Spleen (tissue), 11 donors: ENCODE data around the gene PLCZ1. TPM values are rescaled to one million over a fixed set of nuclear protein-coding genes. Genes with fewer than 3 reads are reported as not detected.

ENCODE experiments used
- DNase-seq: peaks from one replicate; pipeline ENCODE4 v3.0.0-alpha.2; 2020
- H3K27ac ChIP-seq, 8 donors: fragments of 200-600 bp; sonication (generic) in 7 of 8; 1 replicate in 4 of 8; 2 replicates in 4 of 8; pipeline versions ENCODE4 v1.5.0 to v1.8.0; 2016 to 2021; ENCODE audit warnings: inconsistent platforms in 4 of 8, mild to moderate bottlenecking in 4 of 8, moderate library complexity in 1 of 8
- H3K27me3 ChIP-seq, 7 donors: fragments of 200-600 bp; sonication (generic) in 6 of 7; replicated peaks in 1 of 7; 1 replicate in 4 of 7; 2 replicates in 3 of 7; pipeline versions ENCODE4 v1.5.0 to v1.8.0; 2016 to 2021; ENCODE audit warnings: inconsistent platforms in 3 of 7, mild to moderate bottlenecking in 1 of 7
- H3K36me3 ChIP-seq, 6 donors: fragments of 200-600 bp; sonication (generic) in 5 of 6; 1 replicate in 4 of 6; 2 replicates in 2 of 6; pipeline versions ENCODE4 v1.5.0 to v1.8.0; 2016 to 2021; ENCODE audit warnings: inconsistent platforms in 2 of 6
- H3K4me1 ChIP-seq, 6 donors: fragments of 200-600 bp; sonication (generic) in 5 of 6; 1 replicate in 3 of 6; 2 replicates in 3 of 6; pipeline versions ENCODE4 v1.5.0 to v1.8.0; 2016 to 2021; ENCODE audit warnings: inconsistent platforms in 3 of 6
- H3K4me3 ChIP-seq, 8 donors: fragments of 200-600 bp; sonication (generic) in 7 of 8; 1 replicate in 4 of 8; 2 replicates in 4 of 8; pipeline versions ENCODE4 v1.5.0 to v1.8.0; 2016 to 2021; ENCODE audit warnings: inconsistent platforms in 4 of 8, mild to moderate bottlenecking in 4 of 8, moderate library complexity in 2 of 8
- H3K9me3 ChIP-seq, 8 donors: fragments of 200-600 bp; sonication (generic) in 7 of 8; 1 replicate in 4 of 8; 2 replicates in 4 of 8; pipeline versions ENCODE4 v1.5.0 to v1.8.0; 2016 to 2021; ENCODE audit warnings: inconsistent platforms in 4 of 8
- POLR2A ChIP-seq, 3 donors: fragments of 450-650 bp; IDR thresholded peaks; one replicate each; pipeline ENCODE4 v1.5.1; 2017; ENCODE audit warnings: antibody characterized with exemption in 3 of 3, mild to moderate bottlenecking in 1 of 3
- POLR2AphosphoS5 ChIP-seq, 3 donors: sonication (generic); formaldehyde crosslinking; IDR thresholded peaks; one replicate each; pipeline ENCODE4 v1.5.1; 2017; ENCODE audit warnings: antibody characterized with exemption in 3 of 3
- WGBS, 5 donors: extraction: QIAGEN DNeasy Blood & Tissue Kit in 3 of 5; methylation state at CpG; one replicate each; pipeline versions ENCODE4 v1.1.5 to v1.1.7; 2013 to 2018; 5-methylcytosine and 5-hydroxymethylcytosine counted together
- intact Hi-C: fragments of 100-400 bp; cut with DNase I; formaldehyde crosslinking; loops from one replicate; pipeline ENCODE4 v1.15.0; 2023; ENCODE audit warnings: low total_unique reads
- polyA plus RNA-seq, 3 donors: library from polyadenylated mRNA; stranded (reverse); fragments of 200-250 nt; gene quantifications; one replicate each; pipeline ENCODE4 v1.2.1, GENCODE V29; 2013
- total RNA-seq, 7 donors: library from RNA; depleted of rRNA in 3 of 7; stranded (reverse); fragments of >200 nt in 3 of 7; fragmentation: NEBNext Ultra II Directional in 4 of 7; extraction: Animal tissue kit (Norgen Biotek cat#: 25700) in 4 of 7; gene quantifications; one replicate each; pipeline versions ENCODE4 v1.1.0 to v1.2.1, GENCODE V29; 2016 to 2021
- TF ChIP-seq, protein P1 (sequence below), 11 experiments: fragments of 200-600 bp in 7 of 11; fragments of 450-650 bp in 4 of 11; sonication (generic) in 4 of 11; IDR thresholded peaks in 8 of 11; conservative IDR thresholded peaks in 3 of 11; 1 replicate in 7 of 11; 2 replicates in 4 of 11; pipeline versions ENCODE4 v1.4.0 to v1.8.0; 2016 to 2021; ENCODE audit warnings: antibody characterized with exemption in 11 of 11, inconsistent platforms in 4 of 11, mild to moderate bottlenecking in 1 of 11
- donor health status: healthy with polysubstance abuse.
- donor health status: DM: no; HTN: no; CAD: no; lungs with moderate emphysema.
- donor health status: DM: no; HTN: no; CAD: no.
- donor health status: Bipolar disorder and iron deficiency.
- donor health status: healthy.
- donor health status: DM: no; HTN: no; CAD: no.
- donor health status: DM: yes; HTN: yes; CAD: no.

The PLCZ1 gene
- total and polyA plus RNA-seq, 10 donors, result not detected

DNA sequence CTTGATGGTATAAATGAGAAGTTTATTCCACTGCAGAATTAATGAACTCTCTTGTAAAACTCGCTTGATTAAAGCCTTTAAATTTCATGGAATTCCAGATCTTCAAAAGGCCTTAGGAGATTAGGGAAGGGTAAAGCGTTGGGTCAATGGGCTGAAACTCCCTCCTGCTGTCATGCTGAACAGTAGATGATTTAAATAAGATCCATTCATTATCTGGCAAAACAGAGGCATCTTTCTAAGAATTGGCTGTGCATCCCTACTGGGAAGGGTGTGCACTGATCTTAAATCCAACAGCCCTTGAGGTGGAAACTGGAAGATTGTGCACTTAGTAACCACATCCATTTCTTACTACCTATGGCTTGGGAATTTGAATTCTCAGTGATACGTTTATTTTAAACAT lies 56.0 kb downstream of the PLCZ1 start:
- H3K36me3 ChIP-seq, result no peaks in the 10 kb centered on the region
- intact Hi-C loops, result no loop called here
- TF ChIP-seq POLR2AphosphoS5 (IDR thresholded peaks at IDR 0.05), result no peak
- TF ChIP-seq, protein P1, sequence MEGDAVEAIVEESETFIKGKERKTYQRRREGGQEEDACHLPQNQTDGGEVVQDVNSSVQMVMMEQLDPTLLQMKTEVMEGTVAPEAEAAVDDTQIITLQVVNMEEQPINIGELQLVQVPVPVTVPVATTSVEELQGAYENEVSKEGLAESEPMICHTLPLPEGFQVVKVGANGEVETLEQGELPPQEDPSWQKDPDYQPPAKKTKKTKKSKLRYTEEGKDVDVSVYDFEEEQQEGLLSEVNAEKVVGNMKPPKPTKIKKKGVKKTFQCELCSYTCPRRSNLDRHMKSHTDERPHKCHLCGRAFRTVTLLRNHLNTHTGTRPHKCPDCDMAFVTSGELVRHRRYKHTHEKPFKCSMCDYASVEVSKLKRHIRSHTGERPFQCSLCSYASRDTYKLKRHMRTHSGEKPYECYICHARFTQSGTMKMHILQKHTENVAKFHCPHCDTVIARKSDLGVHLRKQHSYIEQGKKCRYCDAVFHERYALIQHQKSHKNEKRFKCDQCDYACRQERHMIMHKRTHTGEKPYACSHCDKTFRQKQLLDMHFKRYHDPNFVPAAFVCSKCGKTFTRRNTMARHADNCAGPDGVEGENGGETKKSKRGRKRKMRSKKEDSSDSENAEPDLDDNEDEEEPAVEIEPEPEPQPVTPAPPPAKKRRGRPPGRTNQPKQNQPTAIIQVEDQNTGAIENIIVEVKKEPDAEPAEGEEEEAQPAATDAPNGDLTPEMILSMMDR (IDR thresholded peaks at IDR 0.05 in 8 of 11, conservative IDR thresholded peaks at IDR 0.05 in 3 of 11), result no peak
- no peak for TF ChIP-seq POLR2A (IDR thresholded peaks at IDR 0.05)

GRCh38 chr12:18676996-18677588 lies 60.7 kb downstream of the PLCZ1 start:
- TF ChIP-seq, protein P1 (IDR thresholded peaks at IDR 0.05 in 8 of 11, conservative IDR thresholded peaks at IDR 0.05 in 3 of 11), result no peak
- TF ChIP-seq POLR2AphosphoS5 (IDR thresholded peaks at IDR 0.05) (no peak), POLR2A (IDR thresholded peaks at IDR 0.05) (no peak)
- 75 to 88% (median 84%) methylated on average over 5 of the region's 5 CpGs for WGBS, 5 donors
- H3K27me3 ChIP-seq, result no peaks in the 10 kb centered on the region
- H3K9me3 ChIP-seq, result no peaks in the 10 kb centered on the region
- DNase-seq, result no peak
- no peak overlapping the region for H3K4me3 ChIP-seq
- intact Hi-C loops, result no loop called here
- H3K4me1 ChIP-seq, result no peaks in the 10 kb centered on the region
- H3K36me3 ChIP-seq, result no peaks in the 10 kb centered on the region
- H3K27ac ChIP-seq, result no peak overlapping the region

More for the DNA sequence above, 56.0 kb downstream of the PLCZ1 start:
- Histone ChIP-seq H3K9me3 (no peaks in the 10 kb centered on the region), H3K27ac (no peak overlapping the region), H3K4me3 (no peak overlapping the region), H3K27me3 (no peaks in the 10 kb centered on the region), H3K4me1 (no peaks in the 10 kb centered on the region)
- no peak for DNase-seq
- 51 to 79% (median 73%) methylated on average over 3 of the region's 3 CpGs for WGBS, 5 donors

GRCh38 chr12:18676141-18676540 lies 61.7 kb downstream of the PLCZ1 start:
- intact Hi-C loops, result no loop called here
- Histone ChIP-seq H3K36me3 (no peaks in the 10 kb centered on the region), H3K4me3 (no peak overlapping the region), H3K9me3 (peaks cover 0 to 4% (median 0%) of the 10 kb centered on the region in 8 donors), H3K4me1 (no peaks in the 10 kb centered on the region), H3K27ac (no peak overlapping the region), H3K27me3 (no peaks in the 10 kb centered on the region)
- DNase-seq, result no peak
- TF ChIP-seq POLR2AphosphoS5 (IDR thresholded peaks at IDR 0.05), result no peak

DNA sequence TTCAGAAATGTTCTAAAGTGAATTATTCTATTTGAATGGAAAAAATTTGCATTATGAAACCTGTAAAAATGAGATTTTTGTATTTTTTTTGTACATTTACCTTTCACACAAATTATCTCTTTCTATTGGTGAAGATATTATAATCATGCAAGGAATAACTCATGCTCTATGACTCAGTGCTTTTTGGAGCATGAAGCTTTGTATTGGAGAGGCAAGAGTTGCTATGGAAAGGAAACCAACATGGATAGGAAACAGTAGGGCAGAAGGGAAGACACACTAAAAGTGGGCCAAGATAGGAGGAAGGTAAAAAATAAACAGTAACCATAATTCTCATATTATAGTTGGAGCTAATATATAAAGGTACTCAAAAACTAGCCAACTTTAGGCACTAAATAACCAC lies 79.0 kb downstream of the PLCZ1 start:
- intact Hi-C loops, result no loop called here
- Histone ChIP-seq H3K4me1 (no peaks in the 10 kb centered on the region), H3K9me3 (peaks cover 0 to 70% (median 57%) of the 10 kb centered on the region in 8 donors), H3K36me3 (no peaks in the 10 kb centered on the region), H3K27me3 (no peaks in the 10 kb centered on the region), H3K27ac (no peak overlapping the region), H3K4me3 (no peak overlapping the region)
- TF ChIP-seq, protein P1 (IDR thresholded peaks at IDR 0.05 in 8 of 11, conservative IDR thresholded peaks at IDR 0.05 in 3 of 11), result no peak
- TF ChIP-seq POLR2AphosphoS5 (IDR thresholded peaks at IDR 0.05), result no peak
- no peak for TF ChIP-seq POLR2A (IDR thresholded peaks at IDR 0.05)
- DNase-seq, result no peak

GRCh38 chr12:18658179-18658578 lies 79.6 kb downstream of the PLCZ1 start:
- TF ChIP-seq POLR2AphosphoS5 (IDR thresholded peaks at IDR 0.05), result no peak
- TF ChIP-seq, protein P1 (IDR thresholded peaks at IDR 0.05 in 8 of 11, conservative IDR thresholded peaks at IDR 0.05 in 3 of 11), result no peak
- no peak for TF ChIP-seq POLR2A (IDR thresholded peaks at IDR 0.05)
- Histone ChIP-seq H3K36me3 (no peaks in the 10 kb centered on the region), H3K4me3 (no peak overlapping the region), H3K9me3 (peaks cover 0 to 66% (median 57%) of the 10 kb centered on the region in 8 donors), H3K27me3 (no peaks in the 10 kb centered on the region), H3K27ac (no peak overlapping the region), H3K4me1 (no peaks in the 10 kb centered on the region)
- no peak for DNase-seq
- WGBS, 5 donors, result 67 to 91% (median 81%) methylated on average over 2 of the region's 2 CpGs
- intact Hi-C loops, result no loop called here
